GM20000 (cell line): ENCODE results near the gene TRPC4.

Experiments used
- DNase-seq: peaks from one replicate; pipeline ENCODE4 v3.0.0; 2012; ENCODE audit warnings: low spot score
- TF ChIP-seq, protein P1 (sequence below): IDR thresholded peaks from 2 replicates; pipeline ENCODE4 v1.5.1; 2012; ENCODE audit warnings: mild to moderate bottlenecking, control low read depth; ENCODE audit errors: extremely low read depth, missing control alignments

The TRPC4 gene

DNA sequence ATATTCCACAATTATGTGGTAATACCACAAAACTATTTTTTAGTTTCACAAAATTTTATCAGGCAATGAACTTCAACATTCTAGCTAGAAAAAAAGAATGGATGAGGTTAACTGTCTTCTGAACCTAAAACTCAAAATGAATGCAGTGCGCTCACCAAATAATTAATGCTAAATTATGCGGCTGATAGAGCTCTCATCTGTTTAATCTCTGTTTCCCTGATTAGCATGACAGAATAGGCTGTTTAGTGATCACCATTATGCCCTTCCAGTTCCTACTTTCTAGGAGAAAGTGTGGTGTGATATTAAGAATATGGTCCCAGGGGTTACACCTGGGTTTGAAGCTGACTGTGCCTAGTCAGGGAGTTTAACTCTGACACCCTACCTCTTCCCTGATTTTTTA lies 228.2 kb downstream of the TRPC4 start:
- TF ChIP-seq, protein P1, sequence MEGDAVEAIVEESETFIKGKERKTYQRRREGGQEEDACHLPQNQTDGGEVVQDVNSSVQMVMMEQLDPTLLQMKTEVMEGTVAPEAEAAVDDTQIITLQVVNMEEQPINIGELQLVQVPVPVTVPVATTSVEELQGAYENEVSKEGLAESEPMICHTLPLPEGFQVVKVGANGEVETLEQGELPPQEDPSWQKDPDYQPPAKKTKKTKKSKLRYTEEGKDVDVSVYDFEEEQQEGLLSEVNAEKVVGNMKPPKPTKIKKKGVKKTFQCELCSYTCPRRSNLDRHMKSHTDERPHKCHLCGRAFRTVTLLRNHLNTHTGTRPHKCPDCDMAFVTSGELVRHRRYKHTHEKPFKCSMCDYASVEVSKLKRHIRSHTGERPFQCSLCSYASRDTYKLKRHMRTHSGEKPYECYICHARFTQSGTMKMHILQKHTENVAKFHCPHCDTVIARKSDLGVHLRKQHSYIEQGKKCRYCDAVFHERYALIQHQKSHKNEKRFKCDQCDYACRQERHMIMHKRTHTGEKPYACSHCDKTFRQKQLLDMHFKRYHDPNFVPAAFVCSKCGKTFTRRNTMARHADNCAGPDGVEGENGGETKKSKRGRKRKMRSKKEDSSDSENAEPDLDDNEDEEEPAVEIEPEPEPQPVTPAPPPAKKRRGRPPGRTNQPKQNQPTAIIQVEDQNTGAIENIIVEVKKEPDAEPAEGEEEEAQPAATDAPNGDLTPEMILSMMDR = no peak
- DNase-seq = no peak

DNA sequence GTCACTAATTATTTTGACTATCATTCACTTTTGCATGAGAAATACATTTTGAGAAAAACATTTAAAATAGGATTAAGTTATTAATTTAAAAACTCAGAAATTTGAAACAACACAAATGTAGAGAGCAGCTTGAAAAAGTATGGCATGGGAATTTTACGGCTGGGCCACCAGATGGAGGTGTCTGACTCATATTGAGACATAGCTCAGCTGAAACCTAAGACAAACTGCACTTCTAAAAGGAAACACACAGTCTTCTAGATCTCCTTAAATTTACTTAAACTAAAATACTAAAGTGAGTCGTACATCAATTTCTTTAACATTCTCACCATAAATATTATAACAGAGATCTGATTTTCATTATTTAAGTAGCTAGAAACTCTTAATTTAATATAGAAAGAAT lies 229.1 kb downstream of the TRPC4 start:
- TF ChIP-seq, protein P1 = no peak
- no peak for DNase-seq

DNA sequence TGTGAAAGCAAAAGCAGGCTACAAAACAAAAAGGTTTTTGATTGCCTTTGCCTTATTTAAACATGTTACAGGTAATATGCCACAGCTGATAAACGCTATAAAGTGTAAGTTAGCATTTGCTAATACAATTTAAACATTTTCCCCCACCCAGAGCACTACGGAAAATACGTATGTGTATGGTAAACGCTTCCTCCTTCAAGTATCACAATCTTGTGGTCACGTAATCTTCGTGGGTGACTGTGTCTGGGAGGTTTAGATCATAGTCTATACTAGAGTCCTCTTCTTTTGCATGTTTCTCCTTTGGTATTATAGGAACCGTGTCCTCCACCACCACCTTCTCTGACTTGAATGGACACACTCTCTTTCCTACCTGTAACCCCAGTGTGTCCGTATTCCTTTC lies 232.9 kb downstream of the TRPC4 start:
- TF ChIP-seq, protein P1 = no peak
- DNase-seq = no peak

DNA sequence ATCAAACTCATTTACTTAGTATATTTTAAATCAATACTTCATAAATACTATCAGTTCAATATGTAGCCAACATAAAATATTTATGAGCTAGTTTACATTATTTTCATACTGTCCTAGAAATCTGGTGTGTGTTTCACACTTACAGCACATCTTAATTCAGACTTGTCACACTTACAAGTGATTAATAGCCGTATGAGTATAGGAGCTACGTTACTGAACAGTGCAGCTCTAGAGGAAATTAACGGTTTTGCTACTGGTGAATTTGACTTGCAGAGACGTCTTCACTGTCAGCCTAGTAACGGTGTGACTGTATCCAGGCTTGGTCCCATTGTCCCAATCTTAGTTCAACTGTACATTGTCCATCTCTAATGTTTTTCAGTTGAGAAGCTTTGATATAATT lies 237.3 kb downstream of the TRPC4 start:
- TF ChIP-seq, protein P1 = no peak
- DNase-seq = no peak

DNA sequence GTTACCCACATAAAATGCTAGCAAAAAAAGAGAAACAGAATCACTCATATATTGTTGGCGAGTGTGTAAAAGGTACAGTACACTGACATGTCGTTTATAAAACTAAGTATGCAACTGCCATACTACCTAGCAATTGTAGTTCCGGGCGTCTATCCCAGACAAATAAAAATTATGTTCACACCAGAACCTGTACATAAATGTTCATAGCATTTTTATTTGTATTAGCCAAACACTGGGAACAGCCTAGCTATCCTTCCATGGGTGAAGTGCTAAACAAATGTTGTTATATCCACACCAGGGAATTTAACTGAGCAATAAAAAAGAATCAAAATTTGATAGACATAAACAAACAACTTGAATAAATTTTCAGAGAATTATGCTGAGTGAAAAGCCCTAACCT lies 242.1 kb downstream of the TRPC4 start:
- TF ChIP-seq, protein P1 = no peak
- DNase-seq = no peak

DNA sequence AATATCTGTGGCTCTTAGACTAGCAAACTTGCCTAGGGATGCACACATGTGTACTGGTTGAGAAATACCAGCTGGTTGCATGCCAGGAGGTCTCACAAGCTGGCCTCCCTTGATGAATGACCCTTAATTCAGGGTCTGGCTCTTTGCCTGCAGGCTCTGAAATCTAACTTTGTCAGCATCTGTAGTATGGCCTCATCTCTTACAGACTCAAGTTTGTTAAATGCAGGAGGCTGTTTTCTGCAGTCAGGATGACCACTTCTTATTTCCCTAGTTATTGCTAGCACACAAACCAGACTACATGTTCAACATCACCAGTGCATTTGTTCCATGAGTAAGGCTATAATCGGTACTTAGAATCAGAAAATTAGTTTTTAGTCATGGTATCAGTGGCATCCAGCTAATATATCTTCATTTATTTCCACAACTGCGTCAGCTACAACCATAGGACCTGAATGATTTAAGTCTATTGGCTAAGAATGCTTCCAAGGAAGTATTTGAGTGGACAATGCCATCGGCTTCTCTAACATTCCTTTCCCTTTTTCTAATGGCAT lies 247.7 kb downstream of the TRPC4 start:
- TF ChIP-seq, protein P1 = no peak
- no peak for DNase-seq

DNA sequence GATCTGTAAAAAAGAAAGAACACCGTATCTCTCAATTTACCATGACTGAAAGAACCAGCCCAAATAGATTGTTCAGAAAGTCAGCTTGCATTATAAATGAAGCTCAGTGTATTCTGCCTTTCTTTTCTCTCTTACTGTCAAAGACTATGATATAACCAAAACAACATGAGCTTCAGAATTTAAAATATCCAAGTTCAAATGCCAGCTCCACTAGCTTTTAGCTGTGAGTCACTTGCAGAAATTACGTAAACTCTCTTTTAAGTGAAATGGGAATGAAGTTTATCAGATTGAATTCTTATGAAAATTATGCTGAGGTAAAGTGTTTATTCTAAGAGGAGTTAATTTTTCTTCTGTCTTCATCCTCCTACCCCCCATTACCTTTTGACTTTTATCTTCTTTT lies 251.0 kb downstream of the TRPC4 start:
- DNase-seq = no peak
- TF ChIP-seq, protein P1 = no peak
